ENCODE data around the gene IRX6.

The IRX6 gene

DNA sequence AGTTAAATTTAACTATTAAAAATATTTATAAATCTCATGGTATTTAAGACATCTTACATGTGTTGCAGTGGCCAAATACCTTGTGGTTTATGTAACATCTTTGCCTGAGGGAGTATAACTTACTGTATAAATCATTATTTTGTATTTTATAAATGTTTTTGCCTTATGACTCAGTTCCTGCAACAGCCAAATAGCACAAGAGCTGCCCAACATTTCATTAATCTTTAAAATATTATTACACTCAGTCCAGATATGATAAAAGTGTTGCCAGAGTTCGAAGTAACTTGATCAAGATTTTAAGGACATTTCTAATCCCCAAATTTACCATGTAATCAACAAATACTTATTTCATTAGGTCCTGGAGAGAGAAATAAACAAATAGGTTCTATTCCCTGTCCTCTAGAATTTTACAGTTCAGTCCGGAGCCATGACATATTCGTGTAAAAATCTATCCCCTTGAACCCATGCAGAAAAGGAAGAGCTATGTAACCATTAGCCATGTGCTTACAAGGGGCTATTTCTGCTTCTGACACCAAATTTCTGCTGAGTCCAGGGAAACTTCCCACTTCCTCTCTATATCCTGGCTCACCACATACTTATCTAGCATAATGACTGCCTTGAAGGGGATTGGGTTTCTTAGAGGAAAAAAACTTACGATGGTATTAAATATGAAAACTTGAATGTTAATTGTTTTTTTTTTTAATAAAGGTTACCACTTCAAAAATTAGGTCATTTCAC is 44.0 kb downstream of the IRX6 start:
- H3K36me3 ChIP-seq, result no peaks in the 10 kb centered on the region
- no peak for TF ChIP-seq CTCF (IDR thresholded peaks at IDR 0.05)
- no peak overlapping the region for H3K4me3 ChIP-seq (ENCODE audit: low read depth in 1 of 2, low read length in 1 of 2)
- H3K27me3 ChIP-seq, result peaks cover 96% of the 10 kb centered on the region
- no peaks in the 10 kb centered on the region for H3K4me1 ChIP-seq (ENCODE audit: control insufficient read depth in 1 of 2, insufficient read depth in 1 of 2, low read depth in 1 of 2, low read length in 1 of 2)
- H3K27ac ChIP-seq, result no peak overlapping the region
- H3K9me3 ChIP-seq, result no peaks in the 10 kb centered on the region

GRCh38 chr16:55369151-55369550 is 45.1 kb downstream of the IRX6 start:
- no peaks in the 10 kb centered on the region for H3K36me3 ChIP-seq
- H3K4me3 ChIP-seq (ENCODE audit: low read depth in 1 of 2, low read length in 1 of 2), result no peak overlapping the region
- H3K4me1 ChIP-seq (ENCODE audit: control insufficient read depth in 1 of 2, insufficient read depth in 1 of 2, low read depth in 1 of 2, low read length in 1 of 2), result no peaks in the 10 kb centered on the region
- peaks cover 93% of the 10 kb centered on the region for H3K27me3 ChIP-seq
- H3K27ac ChIP-seq, result no peak overlapping the region
- H3K9me3 ChIP-seq, result no peaks in the 10 kb centered on the region
- no peak for TF ChIP-seq CTCF (IDR thresholded peaks at IDR 0.05)

DNA sequence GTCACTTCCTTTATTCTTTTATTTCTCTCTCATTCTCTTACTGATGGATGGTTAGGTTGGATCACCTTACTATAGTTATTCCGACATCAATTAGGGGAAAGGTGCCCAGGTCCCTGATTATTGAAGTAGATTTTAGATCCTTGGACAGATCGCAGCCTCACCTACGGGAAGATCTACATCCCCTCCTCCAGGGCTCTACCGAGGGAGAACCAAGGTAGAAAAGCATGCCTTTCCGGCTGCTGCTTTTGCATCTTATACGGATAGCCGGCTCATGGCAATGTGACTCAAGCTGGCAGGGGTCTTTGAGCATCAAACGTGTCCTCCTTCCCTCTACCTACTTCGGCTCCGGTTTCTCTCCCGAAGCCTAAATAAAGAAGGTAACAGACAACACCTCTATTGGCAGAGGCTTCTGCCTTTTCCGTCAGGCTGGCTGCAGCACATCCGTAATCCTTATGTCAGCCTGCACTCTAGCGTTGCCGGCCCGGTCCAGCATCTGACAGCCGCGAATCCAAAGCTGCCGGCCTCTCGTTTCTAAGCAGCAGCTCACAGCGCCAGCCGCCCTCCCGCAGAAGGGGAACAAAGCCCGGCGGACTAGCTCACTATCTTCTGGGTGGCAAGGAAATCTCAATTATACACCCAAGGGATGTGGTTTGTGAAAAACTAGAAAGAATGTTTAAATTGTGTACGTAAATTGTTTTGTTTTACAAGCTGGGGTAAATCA is 46.9 kb downstream of the IRX6 start:
- no peak overlapping the region for H3K27ac ChIP-seq
- H3K9me3 ChIP-seq, result no peaks in the 10 kb centered on the region
- no peak overlapping the region for H3K4me3 ChIP-seq (ENCODE audit: low read depth in 1 of 2, low read length in 1 of 2)
- no peaks in the 10 kb centered on the region for H3K4me1 ChIP-seq (ENCODE audit: control insufficient read depth in 1 of 2, insufficient read depth in 1 of 2, low read depth in 1 of 2, low read length in 1 of 2)
- TF ChIP-seq CTCF (IDR thresholded peaks at IDR 0.05), result no peak
- H3K36me3 ChIP-seq, result no peaks in the 10 kb centered on the region
- H3K27me3 ChIP-seq, result peaks cover 76% of the 10 kb centered on the region

GRCh38 chr16:55372792-55373488 is 48.9 kb downstream of the IRX6 start:
- no peaks in the 10 kb centered on the region for H3K4me1 ChIP-seq (ENCODE audit: control insufficient read depth in 1 of 2, insufficient read depth in 1 of 2, low read depth in 1 of 2, low read length in 1 of 2)
- H3K27ac ChIP-seq, result no peak overlapping the region
- TF ChIP-seq CTCF (IDR thresholded peaks at IDR 0.05), result no peak
- peaks cover 56% of the 10 kb centered on the region for H3K27me3 ChIP-seq
- H3K36me3 ChIP-seq, result no peaks in the 10 kb centered on the region
- no peaks in the 10 kb centered on the region for H3K9me3 ChIP-seq
- no peak overlapping the region for H3K4me3 ChIP-seq (ENCODE audit: low read depth in 1 of 2, low read length in 1 of 2)

GRCh38 chr16:55373489-55373832 is 49.5 kb downstream of the IRX6 start:
- Histone ChIP-seq H3K4me3 (ENCODE audit: low read depth in 1 of 2, low read length in 1 of 2) (no peak overlapping the region), H3K4me1 (ENCODE audit: control insufficient read depth in 1 of 2, insufficient read depth in 1 of 2, low read depth in 1 of 2, low read length in 1 of 2) (no peaks in the 10 kb centered on the region), H3K27me3 (peaks cover 53% of the 10 kb centered on the region), H3K36me3 (no peaks in the 10 kb centered on the region), H3K9me3 (no peaks in the 10 kb centered on the region), H3K27ac (no peak overlapping the region)
- TF ChIP-seq CTCF (IDR thresholded peaks at IDR 0.05), result no peak

Measured in neutrophil (primary cell).